ENCODE results near the gene SCML1. TPM values are rescaled to one million over a fixed set of nuclear protein-coding genes. Genes with fewer than 3 reads are reported as not detected.

SCML1 gene
- total RNA-seq (2012; rRNA removed) (4.1 and 6.7 TPM in 2 replicates), polyA plus RNA-seq (2012; rRNA removed) (10.6 and 12.2 TPM in 2 replicates), Bru-seq, nascent RNA (percentile 84 among the genes with signal in this experiment), BruChase-seq, experiment 1, labeled RNA remaining after a 6-hour chase (percentile 92 among the genes with signal in this experiment), BruChase-seq, experiment 2, labeled RNA remaining after a 2-hour chase (percentile 95 among the genes with signal in this experiment)
- 1.5 and 2.5 TPM in 2 replicates for polyA plus RNA-seq (2012; cell fraction: cytosol; rRNA removed)
- polyA plus RNA-seq (2012; cell fraction: nucleus; rRNA removed; ENCODE audit: low replicate concordance), result 11.2 and 40.2 TPM in 2 replicates
- long read RNA-seq, partial matches to known transcripts, result 1 of 8 reads
- long read RNA-seq, other reads (novel, unspliced or antisense), result 4 of 8 reads

- peak; percentile 94 for ATAC-seq (ENCODE audit: low read depth)
- peak within 1 kb of the TSS; percentile 75; the same call in 1 of the 2 replicates for H4K91ac ChIP-seq (ENCODE audit: insufficient read depth, low read depth, low read length)
- peak within 1 kb of the TSS; percentile 74 for H3K9ac ChIP-seq (ENCODE audit: low read depth, low read length)
- in situ Hi-C loops (cut with MboI; ENCODE audit: low sequenced_read_pairs), result no loop called here
- no peaks in the 10 kb centered on the region for H4K20me1 ChIP-seq (ENCODE audit: insufficient read depth, low read length)
- no peak within 1 kb of the TSS for H2AK5ac ChIP-seq (ENCODE audit: low read depth, low read length)
- peak within 1 kb of the TSS; percentile 50 for H2BK5ac ChIP-seq (ENCODE audit: low read depth, low read length, poor library complexity, severe bottlenecking)
- TF ChIP-seq RFX5 (IDR thresholded peaks at IDR 0.05; ENCODE audit: low read depth, low read length) (0 out of 2 replicates have a peak, but pooled peaks have one; percentile 42), USF2 (IDR thresholded peaks at IDR 0.05; ENCODE audit: low read depth, low read length) (peak; percentile 2; the same call in 1 of the 2 replicates), BHLHE40 (IDR thresholded peaks at IDR 0.05; ENCODE audit: low read depth, low read length) (peak; percentile 58), CEBPB (IDR thresholded peaks at IDR 0.05; ENCODE audit: low read depth, low read length) (no peak), POLR2A (IDR thresholded peaks at IDR 0.05; ENCODE audit: low read depth, low read length) (peak; percentile 75), RCOR1 (IDR thresholded peaks at IDR 0.05; ENCODE audit: insufficient replicate concordance, low read length) (no peak)
- H2BK15ac ChIP-seq (ENCODE audit: low read depth, low read length), result no peak within 1 kb of the TSS
- dilution Hi-C loops (cut with HindIII; ENCODE audit: low sequenced_read_pairs, unreplicated experiment), result no loop called here
- 0 out of 2 replicates have a peak within 1 kb of the TSS, but pooled peaks have one; percentile 61 for H3K18ac ChIP-seq (ENCODE audit: low read depth, low read length)
- ChIA-PET POLR2A (ENCODE audit: unreplicated experiment) (interaction anchor here (0.6 to 0.8 kb wide), 3 partner anchors 8 to 917 kb away, joined by 3 to 5 read pairs (median 5); no protein-coding TSS in a partner anchor), CTCF (no interaction called here)
- no peaks in the 10 kb centered on the region for H3K36me3 ChIP-seq (ENCODE audit: control insufficient read depth, insufficient read depth, low read length)
- H4K5ac ChIP-seq (ENCODE audit: low read depth, low read length), result peak within 1 kb of the TSS; percentile 65
- peak within 1 kb of the TSS; percentile 59 to 85 for H4K8ac ChIP-seq (ENCODE audit: low read depth in 2 of 2, low read length in 2 of 2)
- no peaks in the 10 kb centered on the region for H3K9me1 ChIP-seq (ENCODE audit: insufficient read depth, low read length)
- H3K4me2 ChIP-seq (ENCODE audit: low read depth, low read length), result peak within 1 kb of the TSS; percentile 75
- no peak within 1 kb of the TSS for H3K56ac ChIP-seq (ENCODE audit: extremely low read depth, insufficient read depth, low read length)
- H3K4me1 ChIP-seq (ENCODE audit: control insufficient read depth, insufficient read depth, low read length), result peaks cover 2% of the 10 kb centered on the region
- H3K23ac ChIP-seq (ENCODE audit: low read depth, low read length), result 0 out of 2 replicates have a peak within 1 kb of the TSS, but pooled peaks have one; percentile 14
- no TSS peak for BruUV-seq (replicated peaks)
- H2BK120ac ChIP-seq (ENCODE audit: low read depth, low read length), result no peak within 1 kb of the TSS
- H3K14ac ChIP-seq (replicated peaks; ENCODE audit: low read depth, low read length), result no peak within 1 kb of the TSS; the same call in 1 of the 2 replicates
- H2BK20ac ChIP-seq (ENCODE audit: low read depth, low read length), result no peak within 1 kb of the TSS
- H3K4me3 ChIP-seq (ENCODE audit: insufficient read depth, low read depth, low read length), result peak within 1 kb of the TSS; percentile 89
- no peaks in the 10 kb centered on the region for H3K9me3 ChIP-seq (ENCODE audit: control insufficient read depth, insufficient read depth, low read length)
- peak within 1 kb of the TSS; percentile 89 for H2AFZ ChIP-seq (replicated peaks; ENCODE audit: low read length, poor library complexity)
- no peaks in the 10 kb centered on the region; a peak in 2 of 4 replicates for H3K79me1 ChIP-seq (ENCODE audit: low read depth in 1 of 2, low read length in 2 of 2)
- H3K27ac ChIP-seq (ENCODE audit: insufficient read depth, low read length), result peak within 1 kb of the TSS; percentile 77
- peak within 1 kb of the TSS; percentile 46 for H3K4ac ChIP-seq (ENCODE audit: low read depth, low read length)
- peak; percentile 95 for DNase-seq
- 39% methylated on average over 16 of the region's 67 CpGs; no CpG with 5 or more reads in 1 of the 2 experiments for WGBS, 2 experiments (ENCODE audit: extremely low coverage in 2 of 2, insufficient read length in 1 of 2)
- intact Hi-C loops (cut with micrococcal nuclease), result loop anchor here (5.0 kb wide), 1 partner anchor 360 kb away; the partner anchor contains the start of gene NHS
- peak within 1 kb of the TSS; percentile 73 for H2AK9ac ChIP-seq (replicated peaks; ENCODE audit: low read depth, low read length, poor library complexity)
- H3K27me3 ChIP-seq (ENCODE audit: control insufficient read depth, insufficient read depth, low read length), result no peaks in the 10 kb centered on the region
Measured at GRCh38 chrX:17736856-17737709, at the start of gene SCML1. TSS of gene SCML1 (plus strand) at chrX:17737493. CDS start at chrX:17744187, 6,694 bp downstream.

Data from IMR-90 (cell line).